IMR-90 (cell line): ENCODE data around the gene KMT2B. TPM values are rescaled to one million over a fixed set of nuclear protein-coding genes. Genes with fewer than 3 reads are reported as not detected.

Experiments
- ATAC-seq: fragments of 200-7000 bp; cut with Tn5 transposase; 2 replicates; pipeline ENCODE4 v1.9.1; 2020; ENCODE audit warnings: low read depth, mild to moderate bottlenecking, moderate library complexity
- BruUV-seq: library from RNA; stranded (reverse); fragments of 400-500 nt; replicated peaks from 2 replicates; lab custom pipeline; 2021; lab: Mats Ljungman, UMichigan
- CTCF ChIA-PET: fragments of 300-600 bp; formaldehyde crosslinking; extraction: SDS; loops from one replicate; lab custom pipeline; 2021; ENCODE audit warnings: antibody characterized with exemption; lab: Yijun Ruan, JAX
- POLR2A ChIA-PET: fragments of 300-600 bp; sonication (Branson Sonifier 250); formaldehyde crosslinking; loops from one replicate; lab custom pipeline; 2022; ENCODE audit warnings: antibody characterized with exemption; ENCODE audit not compliant: unreplicated experiment; lab: Charles Lee
- DNase-seq: peaks from one replicate; pipeline ENCODE4 v3.0.0; 2013
- H2AFZ ChIP-seq: replicated peaks from 2 replicates; pipeline ENCODE3; 2013; ENCODE audit warnings: low read length, mild to moderate bottlenecking; ENCODE audit not compliant: poor library complexity
- H2AK5ac ChIP-seq: 2 replicates; pipeline ENCODE4 v1.6.1; 2013; ENCODE audit warnings: low read depth, low read length, inconsistent platforms
- H2AK9ac ChIP-seq: replicated peaks from 2 replicates; pipeline ENCODE3; 2013; ENCODE audit warnings: mild to moderate bottlenecking, low read depth, low read length, moderate library complexity; ENCODE audit not compliant: poor library complexity
- H2BK120ac ChIP-seq: 2 replicates; pipeline ENCODE4 v1.6.1; 2013; ENCODE audit warnings: low read depth, low read length, inconsistent platforms
- H2BK15ac ChIP-seq: 3 replicates; pipeline ENCODE4 v1.6.1; 2013; ENCODE audit warnings: low read depth, low read length, inconsistent platforms
- H2BK20ac ChIP-seq: 2 replicates; pipeline ENCODE4 v1.6.1; 2013; ENCODE audit warnings: low read depth, mild to moderate bottlenecking, inconsistent platforms, low read length, moderate library complexity
- H2BK5ac ChIP-seq: 2 replicates; pipeline ENCODE4 v1.6.1; 2013; ENCODE audit warnings: mild to moderate bottlenecking, low read depth, low read length, inconsistent platforms; ENCODE audit not compliant: poor library complexity, severe bottlenecking
- H3K14ac ChIP-seq: replicated peaks from 2 replicates; pipeline ENCODE4 v1.6.1; 2013; ENCODE audit warnings: low read depth, low read length, inconsistent platforms
- H3K18ac ChIP-seq: 2 replicates; pipeline ENCODE4 v1.6.1; 2013; ENCODE audit warnings: low read depth, low read length, control low read depth
- H3K23ac ChIP-seq: 2 replicates; pipeline ENCODE4 v1.6.1; 2013; ENCODE audit warnings: low read depth, low read length, inconsistent platforms
- H3K27ac ChIP-seq: 2 replicates; pipeline ENCODE4 v1.5.1; 2013; ENCODE audit warnings: mild to moderate bottlenecking, control low read depth, low read length; ENCODE audit not compliant: insufficient read depth
- H3K27me3 ChIP-seq: 2 replicates; pipeline ENCODE4 v1.6.1; 2013; ENCODE audit warnings: low read length; ENCODE audit not compliant: control insufficient read depth, insufficient read depth
- H3K36me3 ChIP-seq: 2 replicates; pipeline ENCODE4 v1.6.1; 2013; ENCODE audit warnings: low read length, mixed read lengths; ENCODE audit not compliant: control insufficient read depth, insufficient read depth
- H3K4ac ChIP-seq: 2 replicates; pipeline ENCODE4 v1.6.1; 2013; ENCODE audit warnings: low read depth, low read length, inconsistent platforms
- H3K4me1 ChIP-seq: 2 replicates; pipeline ENCODE4 v1.6.1; 2013; ENCODE audit warnings: low read length, mixed read lengths; ENCODE audit not compliant: control insufficient read depth, insufficient read depth
- H3K4me2 ChIP-seq: 2 replicates; pipeline ENCODE4 v1.6.1; 2013; ENCODE audit warnings: low read depth, mild to moderate bottlenecking, control low read depth, low read length, moderate library complexity
- H3K4me3 ChIP-seq: 2 replicates; pipeline ENCODE4 v1.5.1; 2013; ENCODE audit warnings: low read depth, mild to moderate bottlenecking, control low read depth, low read length, moderate library complexity; ENCODE audit not compliant: insufficient read depth
- H3K56ac ChIP-seq: 2 replicates; pipeline ENCODE4 v1.6.1; 2013; ENCODE audit warnings: low read length, inconsistent platforms; ENCODE audit not compliant: insufficient read depth; ENCODE audit errors: extremely low read depth
- H3K79me1 ChIP-seq, 2 experiments: 2 replicates each; pipeline ENCODE4 v1.6.1; 2013; ENCODE audit warnings: low read length in 2 of 2, inconsistent platforms in 1 of 2, low read depth in 1 of 2
- H3K9ac ChIP-seq: 2 replicates; pipeline ENCODE4 v1.6.1; 2013; ENCODE audit warnings: low read depth, low read length, control low read depth
- H3K9me1 ChIP-seq: 2 replicates; pipeline ENCODE4 v1.6.1; 2013; ENCODE audit warnings: low read length, inconsistent platforms; ENCODE audit not compliant: insufficient read depth
- H3K9me3 ChIP-seq: 2 replicates; pipeline ENCODE4 v1.6.1; 2013; ENCODE audit warnings: low read length; ENCODE audit not compliant: control insufficient read depth, insufficient read depth
- H4K20me1 ChIP-seq: 2 replicates; pipeline ENCODE4 v1.6.1; 2013; ENCODE audit warnings: low read length, inconsistent platforms; ENCODE audit not compliant: insufficient read depth
- H4K5ac ChIP-seq: 2 replicates; pipeline ENCODE4 v1.6.1; 2013; ENCODE audit warnings: mild to moderate bottlenecking, low read depth, low read length, control low read depth
- H4K8ac ChIP-seq, 2 experiments: 2 replicates each; pipeline ENCODE4 v1.6.1; 2013; ENCODE audit warnings: low read depth in 2 of 2, low read length in 2 of 2, control low read depth in 1 of 2, inconsistent platforms in 1 of 2
- H4K91ac ChIP-seq: 2 replicates; pipeline ENCODE4 v1.6.1; 2013; ENCODE audit warnings: low read depth, low read length, inconsistent platforms; ENCODE audit not compliant: insufficient read depth
- WGBS, 2 experiments: methylation state at CpG; one replicate each; pipeline versions ENCODE4 v1.1.5 to v1.1.7; 2013; ENCODE audit warnings: missing lambda C conversion rate in 2 of 2; ENCODE audit not compliant: insufficient read length in 1 of 2; ENCODE audit errors: extremely low coverage in 2 of 2; 5-methylcytosine and 5-hydroxymethylcytosine counted together
- dilution Hi-C: fragments of 300-500 bp; cut with HindIII; formaldehyde crosslinking; loops from one replicate; pipeline ENCODE4 v1.14.3; 2018; ENCODE audit warnings: low sequenced_read_pairs; ENCODE audit not compliant: unreplicated experiment
- in situ Hi-C: fragments of 300-500 bp; cut with MboI; formaldehyde crosslinking; loops from 3 replicates; pipeline ENCODE4 v1.14.3; 2019; ENCODE audit warnings: low sequenced_read_pairs, inconsistent platforms, mixed read lengths
- intact Hi-C: fragments of 100-400 bp; cut with micrococcal nuclease; formaldehyde crosslinking; loops from 2 replicates; pipeline ENCODE4 v1.10.0; 2022
- polyA plus RNA-seq, 3 experiments: library from polyadenylated mRNA; depleted of rRNA; stranded (reverse); fragments of >200 nt; gene quantifications; 2 replicates each; pipeline ENCODE4 v1.2.3, GENCODE V29; 2012; ENCODE audit warnings: low replicate concordance in 1 of 3
- total RNA-seq: library from RNA; depleted of rRNA; stranded (reverse); fragments of >200 nt; gene quantifications from 2 replicates; pipeline ENCODE4 v1.2.3, GENCODE V29; 2012
- TF ChIP-seq, protein P1 (sequence below): conservative IDR thresholded peaks from 2 replicates; pipeline ENCODE4 v1.5.1; 2012; ENCODE audit warnings: mild to moderate bottlenecking, low read depth, low read length, improper control_type of control experiment

Gene KMT2B
- total and polyA plus RNA-seq, 2 of the 4 experiments (the other 2 are of a cell fraction): 3.0 to 30.7 TPM

- in situ Hi-C loops: no loop called here
- 95% methylated on average over 10 of the region's 25 CpGs; no CpG with 5 or more reads in 1 of the 2 experiments for WGBS, 2 experiments
- no TSS peak for BruUV-seq
Observed at GRCh38 chr19:35727053-35727955, 9.5 kb downstream of the KMT2B start.

More at GRCh38 chr19:35727053-35727955, 9.5 kb downstream of the KMT2B start:
- Histone ChIP-seq H2BK20ac (no peak overlapping the region), H3K36me3 (peaks cover 97% of the 10 kb centered on the region), H2BK15ac (no peak overlapping the region), H3K4ac (no peak overlapping the region), H2BK120ac (no peak overlapping the region), H3K18ac (no peak overlapping the region), H2BK5ac (no peak overlapping the region), H4K8ac (no peak overlapping the region), H4K91ac (no peak overlapping the region), H3K4me2 (no peak overlapping the region), H3K27me3 (no peaks in the 10 kb centered on the region), H4K5ac (no peak overlapping the region), H2AK5ac (no peak overlapping the region), H3K4me1 (no peaks in the 10 kb centered on the region), H2AK9ac (no peak overlapping the region), H3K79me1 (peaks cover 12 to 19% of the 10 kb centered on the region in 2 experiments), H2AFZ (no peak overlapping the region), H3K27ac (no peak overlapping the region), H3K14ac (no peak overlapping the region), H3K23ac (no peak overlapping the region), H3K9me1 (no peaks in the 10 kb centered on the region), H4K20me1 (peaks cover 22% of the 10 kb centered on the region), H3K9ac (no peak overlapping the region), H3K9me3 (no peaks in the 10 kb centered on the region), H3K4me3 (no peak overlapping the region), H3K56ac (no peak overlapping the region)
- dilution Hi-C loops: no loop called here
- CTCF ChIA-PET: no interaction called here
- POLR2A ChIA-PET: no interaction called here
- intact Hi-C loops: no loop called here
- TF ChIP-seq, protein P1, sequence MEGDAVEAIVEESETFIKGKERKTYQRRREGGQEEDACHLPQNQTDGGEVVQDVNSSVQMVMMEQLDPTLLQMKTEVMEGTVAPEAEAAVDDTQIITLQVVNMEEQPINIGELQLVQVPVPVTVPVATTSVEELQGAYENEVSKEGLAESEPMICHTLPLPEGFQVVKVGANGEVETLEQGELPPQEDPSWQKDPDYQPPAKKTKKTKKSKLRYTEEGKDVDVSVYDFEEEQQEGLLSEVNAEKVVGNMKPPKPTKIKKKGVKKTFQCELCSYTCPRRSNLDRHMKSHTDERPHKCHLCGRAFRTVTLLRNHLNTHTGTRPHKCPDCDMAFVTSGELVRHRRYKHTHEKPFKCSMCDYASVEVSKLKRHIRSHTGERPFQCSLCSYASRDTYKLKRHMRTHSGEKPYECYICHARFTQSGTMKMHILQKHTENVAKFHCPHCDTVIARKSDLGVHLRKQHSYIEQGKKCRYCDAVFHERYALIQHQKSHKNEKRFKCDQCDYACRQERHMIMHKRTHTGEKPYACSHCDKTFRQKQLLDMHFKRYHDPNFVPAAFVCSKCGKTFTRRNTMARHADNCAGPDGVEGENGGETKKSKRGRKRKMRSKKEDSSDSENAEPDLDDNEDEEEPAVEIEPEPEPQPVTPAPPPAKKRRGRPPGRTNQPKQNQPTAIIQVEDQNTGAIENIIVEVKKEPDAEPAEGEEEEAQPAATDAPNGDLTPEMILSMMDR: no peak
- DNase-seq (no peak), ATAC-seq (no peak)
